Measurements from ENCODE around the gene SKAP2. TPM values are rescaled to one million over a fixed set of nuclear protein-coding genes. Genes with fewer than 3 reads are reported as not detected.

Gene SKAP2
- total RNA-seq, 1 experiment from 2014 or later = 30.7 TPM

GRCh38 chr7:26843705-26844104 is 20.7 kb downstream of the SKAP2 start (continued):
- TF ChIP-seq, protein P1, sequence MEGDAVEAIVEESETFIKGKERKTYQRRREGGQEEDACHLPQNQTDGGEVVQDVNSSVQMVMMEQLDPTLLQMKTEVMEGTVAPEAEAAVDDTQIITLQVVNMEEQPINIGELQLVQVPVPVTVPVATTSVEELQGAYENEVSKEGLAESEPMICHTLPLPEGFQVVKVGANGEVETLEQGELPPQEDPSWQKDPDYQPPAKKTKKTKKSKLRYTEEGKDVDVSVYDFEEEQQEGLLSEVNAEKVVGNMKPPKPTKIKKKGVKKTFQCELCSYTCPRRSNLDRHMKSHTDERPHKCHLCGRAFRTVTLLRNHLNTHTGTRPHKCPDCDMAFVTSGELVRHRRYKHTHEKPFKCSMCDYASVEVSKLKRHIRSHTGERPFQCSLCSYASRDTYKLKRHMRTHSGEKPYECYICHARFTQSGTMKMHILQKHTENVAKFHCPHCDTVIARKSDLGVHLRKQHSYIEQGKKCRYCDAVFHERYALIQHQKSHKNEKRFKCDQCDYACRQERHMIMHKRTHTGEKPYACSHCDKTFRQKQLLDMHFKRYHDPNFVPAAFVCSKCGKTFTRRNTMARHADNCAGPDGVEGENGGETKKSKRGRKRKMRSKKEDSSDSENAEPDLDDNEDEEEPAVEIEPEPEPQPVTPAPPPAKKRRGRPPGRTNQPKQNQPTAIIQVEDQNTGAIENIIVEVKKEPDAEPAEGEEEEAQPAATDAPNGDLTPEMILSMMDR (IDR thresholded peaks at IDR 0.05 in 2 of 3, conservative IDR thresholded peaks at IDR 0.05 in 1 of 3; ENCODE audit: borderline replicate concordance in 1 of 3, insufficient read depth in 1 of 3, low read depth in 2 of 3, low read length in 2 of 3) = peak in 2 of 3 experiments; percentile 23 to 45; a peak in 3 of 6 replicates
- TF ChIP-seq ELF1 (IDR thresholded peaks at IDR 0.05; ENCODE audit: borderline replicate concordance, low read depth) (no peak), EGR1 (IDR thresholded peaks at IDR 0.05; ENCODE audit: low read depth) (no peak), ZNF274 (IDR thresholded peaks at IDR 0.05; ENCODE audit: low read depth, low read length) (no peak), CEBPB (IDR thresholded peaks at IDR 0.05; ENCODE audit: low read depth) (no peak)

DNA sequence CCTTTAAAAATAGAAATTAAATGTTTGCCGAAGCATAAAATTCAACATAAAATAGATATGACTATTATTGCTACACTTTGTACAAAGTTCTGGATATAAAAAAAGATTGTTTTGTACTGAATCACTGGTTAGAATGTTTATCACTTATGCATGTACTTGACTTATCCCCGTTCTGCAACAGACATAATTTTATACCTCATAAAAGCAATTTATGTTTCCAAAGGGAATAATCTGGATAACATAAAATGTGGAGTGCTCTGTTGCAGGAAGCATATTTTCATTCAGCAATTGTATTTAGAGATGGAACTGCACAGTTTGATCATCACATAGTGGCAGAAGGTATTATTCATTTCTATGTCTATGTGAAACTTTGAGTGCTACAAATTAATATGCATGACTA is 21.5 kb downstream of the SKAP2 start:
- H3K4me3 ChIP-seq (replicated peaks in 1 of 2; ENCODE audit: low read depth in 1 of 2, low read length in 2 of 2) = no peak overlapping the region
- intact Hi-C loops (cut with micrococcal nuclease) = no loop called here
- ATAC-seq = no peak
- TF ChIP-seq POLR2A (IDR thresholded peaks at IDR 0.05; ENCODE audit: borderline replicate concordance, extremely low read depth, insufficient read depth, insufficient read length) (no peak), SRF (IDR thresholded peaks at IDR 0.05; ENCODE audit: low read depth) (no peak), ZFX (IDR thresholded peaks at IDR 0.05) (no peak), SIN3A (IDR thresholded peaks at IDR 0.05; ENCODE audit: low read depth) (no peak), CEBPB (IDR thresholded peaks at IDR 0.05; ENCODE audit: low read depth) (no peak), ELF1 (IDR thresholded peaks at IDR 0.05; ENCODE audit: borderline replicate concordance, low read depth) (no peak), EGR1 (IDR thresholded peaks at IDR 0.05; ENCODE audit: low read depth) (no peak), TCF7L2 (IDR thresholded peaks at IDR 0.05; ENCODE audit: borderline replicate concordance, extremely low read depth, insufficient read depth, insufficient read length) (no peak), CBX3 (IDR thresholded peaks at IDR 0.05; ENCODE audit: low read depth) (no peak)
- TF ChIP-seq, protein P1 (IDR thresholded peaks at IDR 0.05 in 2 of 3, conservative IDR thresholded peaks at IDR 0.05 in 1 of 3; ENCODE audit: borderline replicate concordance in 1 of 3, insufficient read depth in 1 of 3, low read depth in 2 of 3, low read length in 2 of 3) = no peak
- TF ChIP-seq, protein P2, sequence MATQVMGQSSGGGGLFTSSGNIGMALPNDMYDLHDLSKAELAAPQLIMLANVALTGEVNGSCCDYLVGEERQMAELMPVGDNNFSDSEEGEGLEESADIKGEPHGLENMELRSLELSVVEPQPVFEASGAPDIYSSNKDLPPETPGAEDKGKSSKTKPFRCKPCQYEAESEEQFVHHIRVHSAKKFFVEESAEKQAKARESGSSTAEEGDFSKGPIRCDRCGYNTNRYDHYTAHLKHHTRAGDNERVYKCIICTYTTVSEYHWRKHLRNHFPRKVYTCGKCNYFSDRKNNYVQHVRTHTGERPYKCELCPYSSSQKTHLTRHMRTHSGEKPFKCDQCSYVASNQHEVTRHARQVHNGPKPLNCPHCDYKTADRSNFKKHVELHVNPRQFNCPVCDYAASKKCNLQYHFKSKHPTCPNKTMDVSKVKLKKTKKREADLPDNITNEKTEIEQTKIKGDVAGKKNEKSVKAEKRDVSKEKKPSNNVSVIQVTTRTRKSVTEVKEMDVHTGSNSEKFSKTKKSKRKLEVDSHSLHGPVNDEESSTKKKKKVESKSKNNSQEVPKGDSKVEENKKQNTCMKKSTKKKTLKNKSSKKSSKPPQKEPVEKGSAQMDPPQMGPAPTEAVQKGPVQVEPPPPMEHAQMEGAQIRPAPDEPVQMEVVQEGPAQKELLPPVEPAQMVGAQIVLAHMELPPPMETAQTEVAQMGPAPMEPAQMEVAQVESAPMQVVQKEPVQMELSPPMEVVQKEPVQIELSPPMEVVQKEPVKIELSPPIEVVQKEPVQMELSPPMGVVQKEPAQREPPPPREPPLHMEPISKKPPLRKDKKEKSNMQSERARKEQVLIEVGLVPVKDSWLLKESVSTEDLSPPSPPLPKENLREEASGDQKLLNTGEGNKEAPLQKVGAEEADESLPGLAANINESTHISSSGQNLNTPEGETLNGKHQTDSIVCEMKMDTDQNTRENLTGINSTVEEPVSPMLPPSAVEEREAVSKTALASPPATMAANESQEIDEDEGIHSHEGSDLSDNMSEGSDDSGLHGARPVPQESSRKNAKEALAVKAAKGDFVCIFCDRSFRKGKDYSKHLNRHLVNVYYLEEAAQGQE (IDR thresholded peaks at IDR 0.05; ENCODE audit: low read depth) = no peak
- TF ChIP-seq, protein P3, sequence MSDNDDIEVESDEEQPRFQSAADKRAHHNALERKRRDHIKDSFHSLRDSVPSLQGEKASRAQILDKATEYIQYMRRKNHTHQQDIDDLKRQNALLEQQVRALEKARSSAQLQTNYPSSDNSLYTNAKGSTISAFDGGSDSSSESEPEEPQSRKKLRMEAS (IDR thresholded peaks at IDR 0.05) = no peak
- ChIA-PET RAD21 (ENCODE audit: low non-redundant PET in 1 of 2, low total read pairs in 2 of 2, uncharacterized antibody in 2 of 2, unreplicated experiment in 2 of 2) (no interaction called here), CTCF (interaction anchor here (1.0 kb wide), 1 partner anchor 318 kb away, joined by 5 read pairs; no protein-coding TSS in a partner anchor), POLR2A (no interaction called here)
- H3K4me1 ChIP-seq (ENCODE audit: control insufficient read depth in 1 of 2, insufficient read depth in 2 of 2, low read length in 2 of 2) = no peaks in the 10 kb centered on the region
- no peak overlapping the region for H3K27ac ChIP-seq (ENCODE audit: low read depth, low read length)
- no peaks in the 10 kb centered on the region for H3K9me2 ChIP-seq (ENCODE audit: insufficient read depth)
- no peak overlapping the region for H3K9ac ChIP-seq (ENCODE audit: low read length)
- no TSS peak for BruUV-seq (replicated peaks)
- no peak overlapping the region for H3K4me2 ChIP-seq (ENCODE audit: low read length)
- H3K79me2 ChIP-seq (ENCODE audit: insufficient read depth, low read length) = no peaks in the 10 kb centered on the region
- H3K9me3 ChIP-seq (ENCODE audit: control insufficient read depth in 1 of 2, insufficient read depth in 1 of 2, low read depth in 1 of 2, low read length in 2 of 2) = no peaks in the 10 kb centered on the region
- no peaks in the 10 kb centered on the region for H4K20me1 ChIP-seq (ENCODE audit: insufficient read depth)
- DNase-seq (ENCODE audit: low read depth, low spot score) = no peak
- H2AFZ ChIP-seq (ENCODE audit: low read depth, low read length, poor library complexity, severe bottlenecking) = no peak overlapping the region
- H3K27me3 ChIP-seq (ENCODE audit: insufficient read depth, low read length) = no peaks in the 10 kb centered on the region
- no peaks in the 10 kb centered on the region for H3K36me3 ChIP-seq (ENCODE audit: control insufficient read depth in 1 of 2, insufficient read depth in 2 of 2, low read length in 2 of 2)
